NCI-H226 (cell line): ENCODE results near the gene KCND2.
"Not testable (repeated sequence)": the region's sequence is repeated elsewhere in the genome, so short reads cannot be mapped to it uniquely, and the experiment has no call there.

Source experiments
- DNase-seq: peaks from one replicate; pipeline ENCODE4 v3.0.0-alpha.2; 2015

KCND2 gene

DNA sequence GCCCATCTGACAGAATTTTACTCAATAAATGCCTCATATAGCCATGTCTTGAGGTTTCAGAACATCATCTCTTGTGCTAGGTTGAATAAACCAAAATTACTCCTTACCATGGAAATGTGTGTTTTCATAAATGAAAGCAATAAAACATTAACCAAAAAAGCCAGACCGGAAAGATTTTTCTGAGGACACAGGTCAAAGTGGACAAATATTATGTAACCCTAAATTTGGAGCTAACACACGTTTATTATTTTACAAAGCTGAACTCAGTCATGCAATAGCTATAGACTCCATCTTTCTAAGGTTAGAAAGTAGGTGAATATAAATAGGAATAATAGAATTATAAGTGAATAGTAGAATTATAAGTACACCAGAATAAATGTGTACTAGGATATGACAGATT lies 315.9 kb downstream of the KCND2 start:
- no peak for DNase-seq

DNA sequence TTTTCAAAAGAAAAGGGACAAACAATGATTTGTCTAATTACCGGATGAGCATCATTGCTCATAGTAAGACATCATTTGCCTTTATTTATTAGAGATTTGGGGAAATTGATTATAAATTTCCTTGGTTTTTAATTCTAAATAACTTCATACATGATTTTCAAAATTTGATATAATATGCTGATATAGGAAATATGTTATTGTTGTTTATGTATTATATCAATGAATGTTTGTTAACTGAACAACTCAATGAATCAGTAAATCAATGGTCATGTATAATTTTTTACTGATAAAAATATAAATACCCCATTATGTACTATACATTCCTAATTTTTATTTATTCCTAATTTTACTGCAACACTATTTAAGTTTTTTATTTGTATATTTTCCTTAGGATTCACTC lies 327.6 kb downstream of the KCND2 start:
- no peak for DNase-seq

DNA sequence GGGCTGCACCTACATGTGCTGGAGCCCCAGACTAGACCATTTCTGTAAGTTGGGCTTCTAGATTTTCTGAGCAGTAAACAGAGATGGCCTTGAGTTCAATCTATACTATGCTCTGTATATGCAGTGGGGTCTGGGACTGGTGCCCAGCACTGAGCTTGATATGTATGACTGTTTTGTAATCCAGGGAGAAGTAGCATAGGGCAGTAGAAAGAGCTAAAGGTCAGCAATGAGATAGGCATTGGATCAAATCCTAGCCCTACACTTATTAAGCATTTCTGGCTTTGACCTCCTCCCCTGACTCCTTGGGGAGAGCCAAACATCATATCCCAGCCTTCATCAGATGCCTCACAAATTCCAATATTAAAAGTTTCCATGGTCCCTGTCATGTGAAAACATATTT lies 330.4 kb downstream of the KCND2 start:
- DNase-seq = no peak

DNA sequence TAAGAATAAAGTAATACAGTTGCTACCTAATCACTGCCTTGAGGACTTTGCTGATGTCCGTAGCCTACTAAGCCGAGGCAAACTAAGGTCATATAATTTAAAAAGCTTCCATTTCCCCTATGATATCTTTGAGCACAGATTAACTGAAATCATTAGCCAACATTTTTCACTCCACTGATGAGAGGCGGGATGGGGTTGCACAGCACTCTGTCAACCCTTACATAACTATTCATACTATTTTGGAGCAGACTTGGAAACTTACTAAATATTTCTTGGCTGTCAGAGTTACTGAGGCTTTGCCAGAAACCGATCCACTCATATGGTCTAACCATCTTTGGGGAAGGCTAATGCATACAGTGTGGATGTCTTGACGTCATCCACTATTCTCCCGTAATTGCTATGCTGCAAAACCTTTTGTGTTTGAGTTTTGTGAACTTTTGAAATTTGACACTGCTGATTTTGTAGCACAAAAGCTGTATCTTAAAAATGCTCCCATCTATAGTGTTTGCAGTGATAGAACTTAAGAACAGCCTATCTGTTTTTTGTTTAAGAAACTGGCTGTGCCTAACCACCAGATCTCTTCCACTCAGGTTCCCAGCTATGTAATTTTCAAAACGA lies 336.3 kb downstream of the KCND2 start:
- no peak for DNase-seq

DNA sequence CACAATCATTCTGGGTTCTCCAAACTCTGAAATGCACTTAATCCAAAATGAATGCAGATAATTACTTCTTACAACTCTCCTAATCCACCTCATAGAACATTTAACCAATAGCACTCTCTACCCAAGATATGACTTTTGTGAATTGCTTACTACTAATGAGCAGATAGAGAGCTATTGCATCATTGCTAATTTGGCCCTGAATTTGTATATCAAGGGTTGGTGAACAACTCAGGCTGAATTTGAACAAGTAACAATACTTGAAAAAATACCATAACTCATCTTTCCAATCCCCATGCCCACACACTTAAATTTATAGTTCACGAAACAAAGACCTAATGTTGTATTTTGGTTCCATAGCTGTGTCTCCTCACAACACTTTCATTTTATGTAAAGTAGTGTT lies 339.0 kb downstream of the KCND2 start:
- no peak for DNase-seq

DNA sequence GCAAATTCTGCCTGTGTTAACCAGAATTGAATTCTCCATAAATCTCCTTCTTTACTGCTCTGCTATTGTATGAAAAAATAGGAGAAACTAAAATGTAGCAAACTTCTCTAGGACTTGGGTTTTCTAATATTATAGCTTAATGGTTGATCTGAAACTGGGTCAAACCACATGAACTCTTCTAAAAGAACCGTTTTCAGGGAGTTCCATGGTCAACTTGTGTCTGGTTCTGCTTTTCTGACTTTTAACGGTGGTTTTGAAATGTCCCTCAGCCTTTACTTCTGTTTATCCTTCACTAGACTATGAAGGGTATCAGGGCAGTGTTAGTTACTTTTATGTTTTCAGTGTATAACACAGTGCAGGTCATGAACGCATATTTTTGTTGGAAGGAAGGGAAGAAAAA lies 342.7 kb downstream of the KCND2 start:
- DNase-seq = no peak

DNA sequence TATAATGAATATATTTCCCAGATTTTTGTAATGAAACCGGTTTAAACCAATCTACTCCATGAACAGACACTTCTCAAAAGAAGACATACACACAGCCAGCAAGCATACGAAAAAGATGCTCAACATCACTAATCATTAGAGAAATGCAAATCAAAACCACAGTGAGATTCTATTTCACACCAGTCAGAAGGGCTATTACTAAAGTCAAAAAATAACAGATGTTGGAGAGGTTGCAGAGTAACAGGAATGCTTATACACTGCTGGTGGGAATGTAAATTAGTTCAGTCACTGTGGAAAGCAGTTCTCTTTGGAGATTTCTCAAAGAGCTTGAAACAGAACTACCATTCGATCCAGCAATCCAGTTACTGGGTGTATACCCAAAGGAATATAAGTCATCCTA lies 344.3 kb downstream of the KCND2 start:
- no peak for DNase-seq

DNA sequence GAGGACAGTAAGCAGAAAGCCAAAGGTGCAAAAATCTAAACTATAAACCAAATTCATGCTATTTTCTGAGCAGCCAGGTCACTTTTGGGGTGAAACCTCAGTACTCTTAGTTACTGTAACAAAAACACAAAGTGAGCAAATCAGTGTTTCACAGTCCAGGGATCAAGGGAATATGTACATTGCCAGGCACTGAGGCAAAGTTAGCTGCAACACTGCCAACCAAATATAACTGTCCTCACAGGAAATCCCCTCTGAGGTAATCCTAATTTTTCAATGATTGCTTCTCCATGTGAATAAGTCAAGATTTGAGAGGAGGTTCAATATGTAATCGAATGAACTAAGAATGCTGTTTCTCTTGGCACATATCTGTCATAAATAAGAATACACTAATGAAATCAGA lies 355.3 kb downstream of the KCND2 start:
- DNase-seq = no peak

DNA sequence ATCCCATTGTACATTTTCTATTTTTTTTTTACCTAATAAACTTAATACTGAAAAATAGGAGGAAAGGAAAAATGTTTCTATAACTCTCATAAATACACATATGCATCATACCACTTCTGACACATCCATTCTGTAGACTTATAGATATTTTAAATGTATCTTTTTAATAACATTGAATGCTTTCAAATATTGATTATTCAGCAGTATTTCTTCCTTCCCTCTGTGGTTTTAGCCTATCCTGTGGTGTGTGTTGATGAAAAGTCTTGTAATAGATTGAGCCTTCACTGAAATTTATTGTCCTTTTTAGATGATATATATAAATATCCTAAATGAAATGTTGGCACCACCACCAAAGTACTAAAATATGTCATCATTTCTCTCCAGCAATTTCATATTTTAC lies 366.9 kb downstream of the KCND2 start:
- DNase-seq = no peak

DNA sequence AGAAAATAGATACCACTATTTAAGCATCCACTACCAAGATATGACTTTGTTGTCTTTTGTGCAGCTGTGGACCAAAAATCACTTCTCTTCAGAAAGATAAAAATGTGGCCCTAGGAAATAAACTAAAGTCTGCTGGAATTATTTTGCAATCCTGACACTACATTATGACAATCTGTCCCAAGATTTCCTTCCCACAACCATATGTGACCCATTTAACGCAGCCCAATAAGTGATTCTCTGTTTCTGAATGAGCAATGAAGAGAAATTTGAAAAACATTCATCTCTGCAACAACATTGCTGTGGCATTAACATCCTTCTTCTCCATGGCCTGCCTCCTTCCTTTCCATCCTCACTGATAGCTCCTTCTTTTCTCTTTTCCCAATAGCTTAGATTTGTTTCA lies 373.0 kb downstream of the KCND2 start:
- no peak for DNase-seq

DNA sequence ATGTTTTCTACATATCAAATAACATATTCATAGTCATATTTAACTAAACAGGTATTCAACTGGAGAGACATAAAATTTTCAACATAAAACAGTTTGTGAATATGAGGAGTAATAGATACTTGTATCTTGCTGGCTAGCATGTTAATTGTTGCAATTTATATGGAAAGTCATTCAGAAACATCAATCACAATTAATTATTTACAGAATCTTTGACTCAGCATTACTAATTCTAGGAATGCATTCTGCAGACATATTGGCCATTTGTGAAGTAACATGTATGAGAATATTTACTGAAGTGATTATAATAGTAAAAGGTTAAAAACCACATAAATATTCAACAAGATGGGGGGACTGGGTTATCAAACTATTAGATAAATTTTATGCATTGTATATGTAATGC lies 381.3 kb downstream of the KCND2 start:
- DNase-seq = no peak

DNA sequence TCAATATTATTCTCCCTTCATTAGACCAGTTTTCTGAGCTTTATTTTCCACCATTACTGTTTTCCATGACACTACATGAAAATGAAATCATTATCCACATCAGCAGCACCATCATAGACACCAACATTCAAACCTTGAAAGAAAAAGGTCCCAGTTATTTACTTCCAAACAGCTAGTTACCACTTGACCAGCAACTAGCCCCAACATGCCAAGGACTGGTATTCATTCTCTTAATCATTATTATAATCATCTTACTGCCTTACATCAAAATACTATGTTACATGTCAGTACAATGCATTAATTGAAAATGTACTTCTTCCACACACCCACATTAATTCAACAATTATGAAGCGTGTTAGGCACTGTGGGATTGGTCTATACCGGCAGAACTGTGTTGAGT lies 385.5 kb downstream of the KCND2 start:
- DNase-seq = no peak

DNA sequence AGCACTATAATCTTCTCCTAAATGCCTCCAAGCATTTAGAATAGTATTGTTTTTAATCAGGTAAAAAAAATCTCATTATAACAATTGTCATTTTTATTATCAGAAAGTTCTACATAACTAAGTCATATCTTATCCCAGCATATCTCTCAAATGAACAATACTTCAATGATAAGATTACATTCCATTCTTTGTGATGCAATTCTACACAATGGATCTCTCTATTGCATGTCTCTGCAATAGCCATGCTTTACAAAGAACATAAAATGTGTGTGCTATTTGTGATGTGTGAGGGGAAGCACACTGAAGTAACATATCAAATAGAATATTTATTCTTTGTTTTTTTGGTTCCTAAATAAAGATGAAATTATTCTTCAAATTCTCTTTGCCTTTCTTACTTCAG lies 389.3 kb downstream of the KCND2 start:
- peak; percentile 33 for DNase-seq

DNA sequence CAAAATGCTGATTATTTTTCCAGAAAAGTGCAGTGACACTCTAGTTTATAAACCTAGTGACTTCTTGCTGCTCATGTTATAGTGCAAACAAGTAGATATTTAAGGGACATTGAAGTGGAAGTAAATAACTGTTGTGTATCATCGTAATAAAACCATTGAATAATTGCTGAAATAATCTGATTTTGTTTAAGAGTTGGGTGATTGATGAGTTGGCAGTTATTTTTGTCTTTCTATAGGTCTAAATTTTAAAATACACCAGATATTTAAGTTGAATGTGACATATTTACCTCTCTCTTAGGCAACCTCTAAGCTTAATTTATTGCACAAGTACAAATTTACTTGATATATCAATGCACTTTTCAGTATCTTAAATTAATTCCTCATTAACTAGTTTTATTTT lies 392.1 kb downstream of the KCND2 start:
- DNase-seq = no peak

DNA sequence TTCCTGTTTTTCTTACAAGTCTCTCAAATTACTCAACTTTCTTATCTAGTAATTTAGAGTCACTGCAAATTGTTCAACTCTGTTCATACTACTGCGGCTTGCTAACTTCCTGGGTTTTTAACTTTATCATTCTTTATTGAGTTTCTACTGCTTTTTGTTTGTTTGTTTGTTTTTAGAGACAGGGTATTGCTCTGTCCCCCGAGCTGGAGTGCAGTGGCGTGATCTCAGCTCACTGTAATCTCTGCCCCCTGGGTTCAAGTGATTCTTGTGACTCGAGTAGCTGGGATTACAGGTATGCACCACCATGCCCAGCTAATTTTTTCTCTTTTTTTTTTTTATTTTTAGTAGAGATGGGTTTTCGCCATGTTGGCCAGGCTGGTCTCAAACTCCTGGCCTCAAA lies 402.1 kb downstream of the KCND2 start:
- DNase-seq = no peak

DNA sequence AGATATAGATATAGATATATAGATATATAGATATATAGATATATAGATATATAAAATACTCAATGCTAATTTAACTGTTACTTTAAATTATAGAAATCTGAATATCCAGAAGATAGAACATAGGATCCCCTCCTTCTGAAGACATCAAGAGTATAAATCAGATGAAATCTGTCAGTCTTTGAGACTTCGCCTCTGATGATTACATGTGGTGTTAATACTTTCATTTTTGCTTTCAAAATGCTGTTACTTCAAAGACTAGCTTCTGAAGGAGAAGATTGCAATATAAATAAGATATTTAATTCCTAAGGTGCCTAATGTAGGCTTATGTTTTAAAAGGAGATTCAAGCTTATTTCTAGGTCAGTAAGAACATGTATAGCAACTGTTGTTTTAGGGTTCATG lies 404.6 kb downstream of the KCND2 start:
- no peak for DNase-seq

DNA sequence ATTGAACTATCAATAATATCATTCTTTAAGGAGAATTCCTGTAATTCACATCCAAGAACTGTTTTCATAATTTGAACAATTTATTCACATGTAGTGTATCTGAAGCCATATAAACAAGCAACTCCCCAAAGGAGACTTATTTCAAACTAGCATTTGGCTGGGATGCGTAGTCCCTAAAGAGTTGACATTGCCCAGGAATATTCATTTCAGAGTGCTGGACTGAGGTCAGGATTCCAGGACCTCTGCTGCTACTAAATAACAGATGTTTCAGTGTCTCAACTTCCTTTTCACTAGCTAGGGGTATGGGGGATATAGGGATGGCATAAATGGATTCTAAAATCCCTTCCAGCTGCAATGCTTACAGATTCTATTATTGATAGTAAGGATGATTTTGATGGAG lies 408.0 kb downstream of the KCND2 start:
- DNase-seq = no peak

DNA sequence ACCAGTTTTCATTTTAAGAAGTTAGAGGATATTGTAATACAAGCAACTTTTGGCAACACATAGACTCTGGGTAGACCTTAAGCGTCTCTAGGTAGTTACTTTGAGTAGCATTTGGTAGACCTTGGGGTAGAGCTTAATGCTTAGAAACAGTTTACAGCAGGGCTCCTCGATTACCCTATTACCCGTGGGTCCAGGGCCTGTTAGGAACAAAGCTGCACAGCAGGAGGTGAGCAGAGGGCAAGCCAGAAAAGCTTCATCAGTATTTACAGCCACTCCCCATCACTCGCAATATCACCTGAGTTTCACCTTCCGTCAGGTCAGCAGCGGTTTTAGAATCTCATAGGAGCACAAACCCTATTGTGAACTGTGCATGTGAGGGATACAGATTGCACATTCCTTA lies 411.5 kb downstream of the KCND2 start:
- no peak for DNase-seq

DNA sequence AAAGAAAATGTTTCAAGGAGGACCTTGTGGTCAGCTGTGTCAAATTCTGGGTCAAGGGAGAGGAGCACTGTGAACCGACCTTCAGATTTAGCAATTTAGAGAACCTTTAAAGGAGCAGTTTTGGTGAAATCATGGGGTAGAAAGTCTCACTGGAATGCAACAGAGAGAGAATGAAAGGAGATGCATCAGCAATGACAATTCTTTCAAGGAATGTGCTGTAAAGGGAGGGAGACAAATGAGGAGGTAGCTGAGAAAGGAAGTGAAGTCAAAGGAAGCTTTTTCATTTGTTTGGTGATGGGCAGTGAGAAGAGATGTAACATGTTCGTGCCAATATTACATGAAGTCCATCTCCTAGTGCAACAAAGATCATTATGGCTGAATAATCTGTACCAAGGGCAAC lies 418.9 kb downstream of the KCND2 start:
- no peak for DNase-seq

DNA sequence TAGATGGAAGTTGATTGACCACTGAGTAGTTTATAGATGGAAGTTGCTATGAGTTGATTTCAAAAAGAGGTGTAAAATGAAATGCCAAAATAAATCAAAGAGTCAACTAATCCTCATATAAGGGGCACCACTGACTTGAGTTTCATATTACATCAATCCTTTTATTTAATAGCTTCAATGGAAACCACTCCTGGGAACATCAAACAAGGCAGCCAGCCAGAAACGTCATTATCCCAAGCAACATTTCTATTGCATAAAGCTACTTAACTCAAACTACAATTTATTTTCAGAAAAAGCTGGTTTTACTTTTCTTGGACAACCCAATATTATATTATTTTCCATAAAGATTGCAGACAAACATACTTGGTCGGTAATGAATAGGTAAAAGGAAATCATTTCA lies 422.9 kb downstream of the KCND2 start:
- no peak for DNase-seq

DNA sequence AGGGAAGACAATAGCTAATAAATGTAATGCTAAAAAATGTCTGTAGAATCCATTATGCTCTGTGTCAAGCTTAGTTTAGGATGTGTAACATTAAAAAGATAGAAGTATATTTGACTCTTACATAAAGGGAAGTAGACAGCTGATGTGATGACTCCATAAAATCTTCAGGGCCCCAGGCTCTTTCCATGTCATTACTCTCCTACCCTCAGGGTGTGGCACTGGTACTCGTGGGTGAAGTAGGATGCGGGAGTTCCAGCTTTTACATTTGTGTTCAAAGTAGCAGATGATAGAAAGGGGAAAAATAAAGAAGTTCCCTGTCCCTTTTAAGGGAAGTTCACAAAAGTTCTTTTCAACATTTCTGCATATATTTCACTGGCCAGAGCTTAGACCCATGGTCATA lies 427.8 kb downstream of the KCND2 start:
- DNase-seq = no peak

DNA sequence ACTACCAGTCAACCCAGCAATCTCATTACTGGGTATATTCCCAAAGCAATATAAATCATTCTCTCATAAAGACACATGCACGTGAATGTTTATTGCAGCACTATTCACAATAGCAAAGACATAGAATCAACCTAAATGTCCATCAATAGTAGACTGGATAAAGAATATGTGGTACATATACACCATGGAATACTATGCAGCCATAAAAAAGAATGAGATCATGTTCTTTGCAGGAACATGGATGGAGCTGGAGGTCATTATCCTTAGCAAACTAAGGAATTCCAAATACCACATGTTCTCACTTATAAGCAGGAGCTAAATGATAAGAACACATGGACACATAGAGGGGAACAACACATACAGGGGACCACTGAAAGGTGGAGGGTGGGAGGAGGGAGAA lies 429.4 kb downstream of the KCND2 start:
- not testable (repeated sequence) for DNase-seq

DNA sequence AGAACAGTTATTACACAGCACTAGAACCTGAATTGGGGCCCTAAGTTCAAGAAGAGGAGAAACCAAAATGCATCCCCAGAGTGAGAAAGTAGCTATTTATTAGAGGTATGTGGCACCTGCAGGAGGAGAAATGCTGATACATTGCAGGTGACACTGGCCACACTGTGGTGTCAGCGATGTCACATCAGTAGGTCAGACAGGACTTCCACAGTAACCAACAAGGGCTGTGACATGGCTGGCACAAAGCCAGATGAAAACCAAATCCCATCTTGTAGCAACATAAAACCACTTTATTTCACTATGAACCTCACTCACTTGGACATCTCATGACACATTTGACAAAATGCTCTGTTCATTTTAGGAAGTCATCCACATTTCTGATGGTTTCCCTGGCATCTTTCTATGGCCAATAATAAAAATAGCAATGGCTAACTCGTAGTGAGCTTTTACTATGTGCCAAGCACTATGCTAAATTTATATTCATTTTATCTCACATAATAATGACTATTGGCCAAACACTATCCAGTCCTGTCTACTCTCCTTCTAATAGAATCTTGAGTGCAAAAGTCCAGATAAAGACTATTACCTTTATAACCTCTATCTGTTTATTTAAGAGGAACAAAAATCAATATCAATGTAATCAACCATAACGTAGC lies 430.7 kb downstream of the KCND2 start:
- DNase-seq = no peak

DNA sequence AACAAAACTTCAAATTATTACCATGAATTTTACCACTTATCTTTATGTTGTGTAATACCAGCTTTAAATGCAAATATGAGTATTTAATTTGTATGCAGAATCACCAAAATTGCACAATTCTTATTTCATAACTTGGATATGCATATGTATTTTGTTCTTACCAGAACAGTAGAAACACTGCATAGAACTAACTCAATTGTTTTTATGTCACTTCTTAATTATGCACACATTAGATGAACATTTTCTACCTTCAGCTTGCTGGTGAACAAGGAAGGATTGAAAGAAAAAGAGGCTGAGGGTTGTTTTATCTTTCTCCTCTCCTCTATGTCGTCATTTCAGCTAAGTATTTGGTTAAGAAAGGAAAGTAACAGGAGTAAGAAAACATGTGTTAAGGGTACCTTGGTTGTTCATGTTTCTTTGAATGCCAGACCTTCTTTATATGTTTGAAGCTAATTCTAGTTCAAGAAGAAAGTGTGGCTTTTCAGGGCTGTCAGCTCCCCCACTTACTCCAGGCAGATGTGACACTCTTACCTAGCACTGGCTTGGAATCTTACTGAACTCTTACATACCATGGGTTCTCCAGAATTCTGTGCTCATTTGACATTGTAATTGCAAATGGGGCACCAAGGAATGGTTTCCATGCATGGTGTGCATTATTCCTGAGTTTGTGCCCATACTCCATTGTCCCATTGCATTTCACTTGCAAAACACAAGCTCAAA lies 436.4 kb downstream of the KCND2 start:
- no peak for DNase-seq

DNA sequence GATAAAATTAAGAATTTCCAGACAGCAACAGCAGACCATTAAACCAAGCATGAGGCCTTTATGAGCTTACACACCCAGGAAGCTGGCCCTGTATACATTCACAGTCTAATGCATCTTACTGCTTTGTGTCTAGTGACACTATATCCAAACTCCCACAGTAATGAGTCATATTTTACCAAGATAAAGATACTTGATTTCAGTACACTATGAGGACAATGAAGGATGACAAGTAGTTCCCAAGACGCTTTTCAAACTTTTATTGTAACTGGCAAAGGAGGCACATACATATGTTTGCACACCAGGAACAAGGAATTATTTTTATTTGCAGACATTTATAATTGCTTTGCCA lies 437.0 kb downstream of the KCND2 start:
- no peak for DNase-seq
